ENCODE data around the gene RPS6KA5.
"Not testable (repeated sequence)": the region's sequence is repeated elsewhere in the genome, so short reads cannot be mapped to it uniquely, and the experiment has no call there.

Gene RPS6KA5

DNA sequence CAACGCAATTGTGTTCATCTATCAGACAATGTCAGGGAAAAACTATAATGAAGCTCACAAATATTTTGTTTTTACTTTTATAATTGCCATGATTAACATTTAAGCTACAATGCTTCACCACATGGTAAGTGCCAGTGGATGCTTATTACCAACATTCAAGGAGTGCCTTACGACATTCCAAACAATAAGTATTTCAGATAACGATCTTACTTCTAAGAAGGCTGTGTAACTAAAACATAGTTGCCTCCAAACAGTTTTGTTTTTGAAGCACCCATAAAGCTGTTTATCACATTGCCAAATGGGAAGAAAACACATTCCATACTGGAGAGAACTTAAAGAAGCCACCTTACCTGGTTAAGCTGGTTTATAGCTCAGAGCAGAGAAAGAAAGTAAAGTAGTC is 78.8 kb downstream of the RPS6KA5 start:
- TF ChIP-seq, protein P1, sequence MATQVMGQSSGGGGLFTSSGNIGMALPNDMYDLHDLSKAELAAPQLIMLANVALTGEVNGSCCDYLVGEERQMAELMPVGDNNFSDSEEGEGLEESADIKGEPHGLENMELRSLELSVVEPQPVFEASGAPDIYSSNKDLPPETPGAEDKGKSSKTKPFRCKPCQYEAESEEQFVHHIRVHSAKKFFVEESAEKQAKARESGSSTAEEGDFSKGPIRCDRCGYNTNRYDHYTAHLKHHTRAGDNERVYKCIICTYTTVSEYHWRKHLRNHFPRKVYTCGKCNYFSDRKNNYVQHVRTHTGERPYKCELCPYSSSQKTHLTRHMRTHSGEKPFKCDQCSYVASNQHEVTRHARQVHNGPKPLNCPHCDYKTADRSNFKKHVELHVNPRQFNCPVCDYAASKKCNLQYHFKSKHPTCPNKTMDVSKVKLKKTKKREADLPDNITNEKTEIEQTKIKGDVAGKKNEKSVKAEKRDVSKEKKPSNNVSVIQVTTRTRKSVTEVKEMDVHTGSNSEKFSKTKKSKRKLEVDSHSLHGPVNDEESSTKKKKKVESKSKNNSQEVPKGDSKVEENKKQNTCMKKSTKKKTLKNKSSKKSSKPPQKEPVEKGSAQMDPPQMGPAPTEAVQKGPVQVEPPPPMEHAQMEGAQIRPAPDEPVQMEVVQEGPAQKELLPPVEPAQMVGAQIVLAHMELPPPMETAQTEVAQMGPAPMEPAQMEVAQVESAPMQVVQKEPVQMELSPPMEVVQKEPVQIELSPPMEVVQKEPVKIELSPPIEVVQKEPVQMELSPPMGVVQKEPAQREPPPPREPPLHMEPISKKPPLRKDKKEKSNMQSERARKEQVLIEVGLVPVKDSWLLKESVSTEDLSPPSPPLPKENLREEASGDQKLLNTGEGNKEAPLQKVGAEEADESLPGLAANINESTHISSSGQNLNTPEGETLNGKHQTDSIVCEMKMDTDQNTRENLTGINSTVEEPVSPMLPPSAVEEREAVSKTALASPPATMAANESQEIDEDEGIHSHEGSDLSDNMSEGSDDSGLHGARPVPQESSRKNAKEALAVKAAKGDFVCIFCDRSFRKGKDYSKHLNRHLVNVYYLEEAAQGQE (IDR thresholded peaks at IDR 0.05; ENCODE audit: insufficient replicate concordance, low read depth): no peak
- TF ChIP-seq POLR2AphosphoS5 (IDR thresholded peaks at IDR 0.05; ENCODE audit: low read depth): no peak
- no peak for TF ChIP-seq GABPA (IDR thresholded peaks at IDR 0.05; ENCODE audit: low read depth)
- TF ChIP-seq, protein P2, sequence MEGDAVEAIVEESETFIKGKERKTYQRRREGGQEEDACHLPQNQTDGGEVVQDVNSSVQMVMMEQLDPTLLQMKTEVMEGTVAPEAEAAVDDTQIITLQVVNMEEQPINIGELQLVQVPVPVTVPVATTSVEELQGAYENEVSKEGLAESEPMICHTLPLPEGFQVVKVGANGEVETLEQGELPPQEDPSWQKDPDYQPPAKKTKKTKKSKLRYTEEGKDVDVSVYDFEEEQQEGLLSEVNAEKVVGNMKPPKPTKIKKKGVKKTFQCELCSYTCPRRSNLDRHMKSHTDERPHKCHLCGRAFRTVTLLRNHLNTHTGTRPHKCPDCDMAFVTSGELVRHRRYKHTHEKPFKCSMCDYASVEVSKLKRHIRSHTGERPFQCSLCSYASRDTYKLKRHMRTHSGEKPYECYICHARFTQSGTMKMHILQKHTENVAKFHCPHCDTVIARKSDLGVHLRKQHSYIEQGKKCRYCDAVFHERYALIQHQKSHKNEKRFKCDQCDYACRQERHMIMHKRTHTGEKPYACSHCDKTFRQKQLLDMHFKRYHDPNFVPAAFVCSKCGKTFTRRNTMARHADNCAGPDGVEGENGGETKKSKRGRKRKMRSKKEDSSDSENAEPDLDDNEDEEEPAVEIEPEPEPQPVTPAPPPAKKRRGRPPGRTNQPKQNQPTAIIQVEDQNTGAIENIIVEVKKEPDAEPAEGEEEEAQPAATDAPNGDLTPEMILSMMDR (IDR thresholded peaks at IDR 0.05; ENCODE audit: insufficient read depth, low read length): no peak
- TF ChIP-seq SPI1 (IDR thresholded peaks at IDR 0.05; ENCODE audit: borderline replicate concordance, low read depth): no peak
- DNase-seq (ENCODE audit: low read depth in 1 of 2, low spot score in 1 of 2): no peak
- Histone ChIP-seq H3K27ac (replicated peaks) (no peak overlapping the region), H3K27me3 (ENCODE audit: insufficient read depth, poor library complexity, severe bottlenecking) (no peaks in the 10 kb centered on the region), H3K4me3 (replicated peaks; ENCODE audit: insufficient read depth, low read length) (no peak overlapping the region)

DNA sequence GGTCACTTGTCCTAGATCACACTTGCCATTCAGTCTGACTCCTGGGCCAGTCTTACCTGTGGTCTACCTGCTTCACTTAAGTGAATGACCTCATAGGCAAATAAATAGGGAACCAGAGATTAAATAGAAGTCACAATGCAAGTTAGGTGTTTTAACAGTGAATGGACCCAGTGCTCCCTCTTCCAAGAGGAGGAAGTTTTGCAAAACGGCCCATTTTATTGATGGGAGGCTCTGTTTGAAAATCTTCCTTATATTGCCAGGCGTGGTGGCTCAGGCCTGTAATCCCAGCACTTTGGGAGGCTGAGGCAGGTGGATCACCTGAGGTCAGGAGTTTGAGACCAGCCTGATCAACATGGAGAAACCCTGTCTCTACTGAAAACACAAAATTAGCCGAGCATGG is 79.8 kb downstream of the RPS6KA5 start:
- H3K27me3 ChIP-seq (ENCODE audit: insufficient read depth, poor library complexity, severe bottlenecking); H3K27ac ChIP-seq (replicated peaks); DNase-seq (ENCODE audit: low read depth in 1 of 2, low spot score in 1 of 2); H3K4me3 ChIP-seq (replicated peaks; ENCODE audit: insufficient read depth, low read length): not testable (repeated sequence)

DNA sequence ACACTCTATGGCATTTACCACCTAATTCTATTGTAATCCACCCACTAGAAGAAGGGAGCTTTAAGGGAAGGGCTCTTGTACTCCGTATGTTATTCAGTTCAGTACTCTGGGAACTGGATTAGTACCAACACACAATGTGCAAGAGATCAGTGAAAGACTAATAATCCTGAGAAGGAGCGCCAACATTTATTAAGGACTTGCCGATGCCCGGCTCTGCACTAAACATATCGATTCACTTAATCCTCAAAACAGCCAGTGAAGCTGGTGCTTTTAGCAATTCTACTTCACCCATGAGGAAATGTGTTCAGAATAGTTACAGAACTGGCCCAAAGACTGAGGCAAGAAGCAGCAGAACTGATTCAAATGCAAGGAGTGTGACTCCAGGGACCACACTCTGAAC is 80.9 kb downstream of the RPS6KA5 start:
- no peak for DNase-seq (ENCODE audit: low read depth in 1 of 2, low spot score in 1 of 2)
- H3K27me3 ChIP-seq (ENCODE audit: insufficient read depth, poor library complexity, severe bottlenecking): no peaks in the 10 kb centered on the region
- no peak overlapping the region for H3K4me3 ChIP-seq (replicated peaks; ENCODE audit: insufficient read depth, low read length)
- no peak overlapping the region for H3K27ac ChIP-seq (replicated peaks)
- TF ChIP-seq GABPA (IDR thresholded peaks at IDR 0.05; ENCODE audit: low read depth) (no peak), SPI1 (IDR thresholded peaks at IDR 0.05; ENCODE audit: borderline replicate concordance, low read depth) (no peak), POLR2AphosphoS5 (IDR thresholded peaks at IDR 0.05; ENCODE audit: low read depth) (no peak)
- TF ChIP-seq, protein P2 (IDR thresholded peaks at IDR 0.05; ENCODE audit: insufficient read depth, low read length): no peak

DNA sequence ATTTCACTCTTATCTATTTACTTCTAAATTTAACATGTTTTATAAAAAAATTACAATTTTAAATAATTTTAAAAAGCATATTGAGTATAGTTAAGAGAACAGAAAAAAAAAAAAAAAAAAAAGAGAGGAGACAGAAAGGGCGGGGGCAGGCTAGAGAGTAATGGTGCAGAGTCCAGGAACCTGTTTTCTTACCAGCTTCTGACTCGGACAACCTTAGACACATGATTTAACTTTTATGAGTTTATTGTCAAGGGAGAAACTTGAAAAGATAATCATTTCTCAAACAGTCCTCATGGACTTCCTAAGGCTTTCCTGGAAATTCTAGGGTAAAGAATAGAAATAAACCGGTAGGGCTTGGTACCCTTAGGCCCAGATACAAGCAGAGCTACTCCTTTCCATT is 84.3 kb downstream of the RPS6KA5 start:
- TF ChIP-seq, protein P2 (IDR thresholded peaks at IDR 0.05; ENCODE audit: insufficient read depth, low read length): no peak
- no peak for TF ChIP-seq SPI1 (IDR thresholded peaks at IDR 0.05; ENCODE audit: borderline replicate concordance, low read depth)
- TF ChIP-seq, protein P1 (IDR thresholded peaks at IDR 0.05; ENCODE audit: insufficient replicate concordance, low read depth): no peak
- no peak for TF ChIP-seq GABPA (IDR thresholded peaks at IDR 0.05; ENCODE audit: low read depth)
- no peak for TF ChIP-seq POLR2AphosphoS5 (IDR thresholded peaks at IDR 0.05; ENCODE audit: low read depth)

More for the DNA sequence above, 84.3 kb downstream of the RPS6KA5 start:
- Histone ChIP-seq H3K4me3 (replicated peaks; ENCODE audit: insufficient read depth, low read length) (no peak overlapping the region), H3K27ac (replicated peaks) (no peak overlapping the region), H3K27me3 (ENCODE audit: insufficient read depth, poor library complexity, severe bottlenecking) (no peaks in the 10 kb centered on the region)
- no peak for DNase-seq (ENCODE audit: low read depth in 1 of 2, low spot score in 1 of 2)

All from HL-60 (cell line).